SK-N-SH (cell line): ENCODE results near the gene PSMC5. TPM values are rescaled to one million over a fixed set of nuclear protein-coding genes. Genes with fewer than 3 reads are reported as not detected.

Experiments used
- CTCF ChIA-PET: fragments of 300-600, 350-600 bp; formaldehyde crosslinking; extraction: SDS; loops from one replicate; lab custom pipeline; 2021; lab: Yijun Ruan, JAX
- POLR2A ChIA-PET: fragments of 350-600 bp; sonication (Branson Sonifier 250); formaldehyde crosslinking; extraction: SDS; loops from one replicate; lab custom pipeline; 2020; ENCODE audit warnings: antibody characterized with exemption, inconsistent platforms; lab: Yijun Ruan, JAX
- DNase-seq: peaks from one replicate; pipeline ENCODE4 v3.0.0; 2012
- H2AFZ ChIP-seq: fragments of 200-600 bp; sonication (generic); 2 replicates; pipeline ENCODE4 v1.8.1; 2016; ENCODE audit warnings: antibody characterized with exemption, mild to moderate bottlenecking, low read depth
- H3F3A ChIP-seq: fragments of 200-600 bp; sonication (generic); replicated peaks from 2 replicates; pipeline ENCODE3; 2016; ENCODE audit warnings: antibody characterized with exemption, mild to moderate bottlenecking; ENCODE audit not compliant: insufficient read depth
- H3K27ac ChIP-seq, 2 experiments: fragments of 200-500 bp in 1 of 2; fragments of 200-600 bp in 1 of 2; sonication (Bioruptor generic) in 1 of 2; sonication (generic), shearing (Covaris generic) in 1 of 2; 2 replicates each; pipeline versions ENCODE4 v1.5.1 to v1.6.1; 2014 to 2016; ENCODE audit warnings: low read depth in 2 of 2, inconsistent platforms in 1 of 2, low read length in 1 of 2, mild to moderate bottlenecking in 1 of 2, mixed read lengths in 1 of 2
- H3K27me3 ChIP-seq: fragments of 200-600 bp; sonication (generic), shearing (Covaris generic); 2 replicates; pipeline ENCODE4 v1.6.1; 2016; ENCODE audit warnings: mixed run types; ENCODE audit not compliant: insufficient read depth
- H3K36me3 ChIP-seq, 2 experiments: fragments of 200-500 bp in 1 of 2; fragments of 200-600 bp in 1 of 2; sonication (Bioruptor generic) in 1 of 2; sonication (generic) in 1 of 2; replicated peaks in 1 of 2; 2 replicates each; pipeline versions ENCODE3 to v1.5.1; 2014 to 2016; ENCODE audit warnings: low read length in 1 of 2, mild to moderate bottlenecking in 1 of 2; ENCODE audit not compliant: insufficient read depth in 2 of 2, control insufficient read depth in 1 of 2
- H3K4me1 ChIP-seq, 2 experiments: fragments of 200-500 bp in 1 of 2; fragments of 200-600 bp in 1 of 2; sonication (Bioruptor generic) in 1 of 2; sonication (generic), shearing (Covaris generic) in 1 of 2; 2 replicates each; pipeline versions ENCODE4 v1.5.1 to v1.6.1; 2014 to 2016; ENCODE audit warnings: low read depth in 1 of 2, low read length in 1 of 2, mixed run types in 1 of 2; ENCODE audit not compliant: insufficient read depth in 2 of 2, control insufficient read depth in 1 of 2
- H3K4me2 ChIP-seq: fragments of 200-600 bp; sonication (generic), shearing (Covaris generic); 2 replicates; pipeline ENCODE4 v1.6.1; 2017; ENCODE audit warnings: mixed run types
- H3K4me3 ChIP-seq, 2 experiments: fragments of 200-500 bp in 1 of 2; fragments of 200-600 bp in 1 of 2; sonication (Bioruptor generic) in 1 of 2; sonication (generic), shearing (Covaris generic) in 1 of 2; 2 replicates each; pipeline versions ENCODE4 v1.5.1 to v1.8.1; 2014 to 2016; ENCODE audit warnings: low read depth in 2 of 2, inconsistent platforms in 1 of 2, low read length in 1 of 2, mild to moderate bottlenecking in 1 of 2, mixed read lengths in 1 of 2, moderate library complexity in 1 of 2
- H3K79me2 ChIP-seq: fragments of 200-600 bp; sonication (generic); 2 replicates; pipeline ENCODE4 v1.8.1; 2017; ENCODE audit warnings: mild to moderate bottlenecking; ENCODE audit not compliant: insufficient read depth
- H3K9ac ChIP-seq: fragments of 200-600 bp; sonication (generic); 2 replicates; pipeline ENCODE4 v1.6.1; 2017; ENCODE audit warnings: mixed run types
- H3K9me2 ChIP-seq: fragments of 200-600 bp; sonication (generic); 2 replicates; pipeline ENCODE4 v1.6.1; 2017; ENCODE audit warnings: mixed run types
- H3K9me3 ChIP-seq: fragments of 200-600 bp; sonication (generic); 2 replicates; pipeline ENCODE4 v1.6.1; 2017; ENCODE audit warnings: mixed run types, mild to moderate bottlenecking, moderate library complexity
- H4K20me1 ChIP-seq: fragments of 200-600 bp; sonication (generic); 2 replicates; pipeline ENCODE4 v1.6.1; 2017; ENCODE audit warnings: mild to moderate bottlenecking, mixed run types; ENCODE audit not compliant: insufficient read depth
- CHD2 ChIP-seq: fragments of 150-350 bp; IDR thresholded peaks from 2 replicates; pipeline ENCODE4 v1.6.1; 2018; ENCODE audit warnings: low read length; ENCODE audit not compliant: partially characterized antibody
- ELF1 ChIP-seq: IDR thresholded peaks from 2 replicates; pipeline ENCODE4 v1.4.0; 2012
- EZH2phosphoT487 ChIP-seq: fragments of 200-600 bp; sonication (generic); IDR thresholded peaks from 2 replicates; pipeline ENCODE4 v1.6.1; 2017; ENCODE audit warnings: low read depth, mixed run types, mild to moderate bottlenecking, antibody characterized with exemption, moderate library complexity, borderline replicate concordance
- FOXM1 ChIP-seq: IDR thresholded peaks from 2 replicates; pipeline ENCODE4 v1.4.0; 2012; ENCODE audit warnings: low read depth, mild to moderate bottlenecking
- GABPA ChIP-seq: IDR thresholded peaks from 2 replicates; pipeline ENCODE4 v1.4.0; 2012; ENCODE audit warnings: low read depth, mild to moderate bottlenecking
- JUND ChIP-seq: IDR thresholded peaks from 2 replicates; pipeline ENCODE4 v1.4.0; 2012
- MAX ChIP-seq: IDR thresholded peaks from 2 replicates; pipeline ENCODE4 v1.4.0; 2012; ENCODE audit warnings: low read depth
- MEF2A ChIP-seq: IDR thresholded peaks from 2 replicates; pipeline ENCODE4 v1.4.0; 2012; ENCODE audit warnings: low read depth, borderline replicate concordance
- MXI1 ChIP-seq: IDR thresholded peaks from 2 replicates; pipeline ENCODE4 v1.6.1; 2012; ENCODE audit warnings: mild to moderate bottlenecking, low read depth, low read length, improper control_type of control experiment
- NRF1 ChIP-seq: IDR thresholded peaks from 2 replicates; pipeline ENCODE4 v1.6.1; 2012; ENCODE audit warnings: low read depth, mild to moderate bottlenecking, low read length
- POLR2AphosphoS5 ChIP-seq: IDR thresholded peaks from 2 replicates; pipeline ENCODE4 v1.6.1; 2012; ENCODE audit warnings: low read depth, low read length
- RAD21 ChIP-seq: IDR thresholded peaks from 2 replicates; pipeline ENCODE4 v1.6.1; 2012; ENCODE audit warnings: mild to moderate bottlenecking, low read length
- RCOR1 ChIP-seq: fragments of 150-350 bp; IDR thresholded peaks from 2 replicates; pipeline ENCODE4 v1.6.1; 2017; ENCODE audit warnings: antibody characterized with exemption, low read length
- RFX5 ChIP-seq: IDR thresholded peaks from 2 replicates; pipeline ENCODE4 v1.6.1; 2012; ENCODE audit warnings: mild to moderate bottlenecking, improper control_type of control experiment, low read length
- RXRA ChIP-seq: IDR thresholded peaks from 2 replicates; pipeline ENCODE4 v1.4.0; 2012; ENCODE audit warnings: low read depth, mild to moderate bottlenecking, borderline replicate concordance
- ZBTB33 ChIP-seq: IDR thresholded peaks from 2 replicates; pipeline ENCODE4 v1.4.0; 2012; ENCODE audit warnings: low read depth, borderline replicate concordance
- WGBS: methylation state at CpG from one replicate; pipeline ENCODE4 v1.1.6; 2017; ENCODE audit warnings: low lambda C conversion rate; 5-methylcytosine and 5-hydroxymethylcytosine counted together
- polyA plus RNA-seq, 3 experiments: library from polyadenylated mRNA; depleted of rRNA; stranded (reverse); fragments of >200 nt; gene quantifications; 2 replicates each; pipeline ENCODE4 v1.2.3, GENCODE V29; 2012

PSMC5 gene
- polyA plus RNA-seq, 1 of the 3 experiments (the other 2 are of a cell fraction), result 424 TPM

GRCh38 chr17:63816669-63817068 is 10.6 kb upstream of the PSMC5 start:
- Histone ChIP-seq H3K79me2 (peaks cover 23% of the 10 kb centered on the region; the same call in 1 of the 2 replicates), H3K36me3 (peaks cover 93 to 95% of the 10 kb centered on the region in 2 experiments), H3F3A (peaks cover 58% of the 10 kb centered on the region), H2AFZ (no peak overlapping the region), H3K27ac (peak overlapping the region in 1 of 2 experiments; percentile 14; a peak in 1 of 4 replicates), H4K20me1 (peaks cover 23% of the 10 kb centered on the region; the same call in 1 of the 2 replicates), H3K4me1 (no peaks in the 10 kb centered on the region; a peak in 1 of 4 replicates), H3K4me2 (no peak overlapping the region), H3K9me2 (no peaks in the 10 kb centered on the region), H3K9me3 (no peaks in the 10 kb centered on the region), H3K27me3 (no peaks in the 10 kb centered on the region), H3K4me3 (no peak overlapping the region), H3K9ac (no peak overlapping the region)
- TF ChIP-seq RCOR1, result no peak
- no peak for TF ChIP-seq GABPA
- TF ChIP-seq RFX5, result no peak
- no peak for TF ChIP-seq MXI1
- POLR2A ChIA-PET, result no interaction called here
- CTCF ChIA-PET, result interaction anchor here (1.1 to 2.3 kb wide), 6 partner anchors 10 to 121 kb away, joined by 3 to 8 read pairs (median 4); partner anchors contain the start of gene FTSJ3
- no peak for DNase-seq
- 88% methylated on average over 4 of the region's 4 CpGs for WGBS

GRCh38 chr17:63817736-63818385 is 9.4 kb upstream of the PSMC5 start:
- peaks cover 23% of the 10 kb centered on the region; the same call in 1 of the 2 replicates for H4K20me1 ChIP-seq
- 96% methylated on average over 27 of the region's 27 CpGs for WGBS
- H3K79me2 ChIP-seq, result peaks cover 26% of the 10 kb centered on the region; the same call in 1 of the 2 replicates
- peaks cover 67% of the 10 kb centered on the region for H3F3A ChIP-seq
- H3K27me3 ChIP-seq, result no peaks in the 10 kb centered on the region
- H3K4me2 ChIP-seq, result no peak overlapping the region
- no peaks in the 10 kb centered on the region for H3K9me3 ChIP-seq
- no peak overlapping the region for H3K4me3 ChIP-seq
- no peak overlapping the region for H3K9ac ChIP-seq
- no peak overlapping the region for H3K27ac ChIP-seq
- ChIA-PET POLR2A (interaction anchor here (1.0 kb wide), 1 partner anchor 9 kb away, joined by 7 read pairs; the partner anchor contains the start of gene PSMC5), CTCF (interaction anchor here (1.0 to 2.3 kb wide), 9 partner anchors 8 to 206 kb away, joined by 3 to 10 read pairs (median 6); partner anchors contain the start of gene FTSJ3)
- TF ChIP-seq FOXM1 (no peak), POLR2AphosphoS5 (peak; percentile 4; the same call in 1 of the 2 replicates), ZBTB33 (no peak)
- TF ChIP-seq, all 33 proteins: peak for 1
- Histone ChIP-seq H3K9me2 (no peaks in the 10 kb centered on the region), H3K36me3 (peaks cover 93 to 95% of the 10 kb centered on the region in 2 experiments), H2AFZ (no peak overlapping the region), H3K4me1 (no peaks in the 10 kb centered on the region; a peak in 1 of 4 replicates)
- DNase-seq, result no peak

DNA sequence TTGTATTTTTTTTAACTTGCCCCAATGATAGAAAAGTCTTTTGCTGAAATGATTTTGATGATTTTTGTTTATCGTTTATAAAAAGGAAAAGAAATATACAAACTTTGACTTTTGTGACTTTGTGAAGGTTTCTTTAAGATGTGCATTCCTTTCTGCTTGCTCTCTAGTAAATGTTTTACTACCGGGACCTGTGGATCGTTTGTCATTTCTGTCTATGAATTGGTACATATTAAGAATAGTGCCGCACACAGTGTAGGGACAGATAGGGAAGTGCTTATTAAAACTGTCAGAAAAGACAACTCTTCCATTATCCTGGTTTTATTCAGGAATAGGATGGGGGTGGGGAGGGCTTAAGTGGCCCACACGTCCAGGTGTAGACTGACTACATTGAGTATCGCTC is 8.1 kb upstream of the PSMC5 start:
- Histone ChIP-seq H3K36me3 (peaks cover 93 to 96% of the 10 kb centered on the region in 2 experiments), H3K9me2 (no peaks in the 10 kb centered on the region), H3K9me3 (no peaks in the 10 kb centered on the region), H3K4me1 (no peaks in the 10 kb centered on the region; a peak in 1 of 4 replicates), H3K4me2 (no peak overlapping the region), H3K9ac (no peak overlapping the region), H4K20me1 (peaks cover 23% of the 10 kb centered on the region; the same call in 1 of the 2 replicates), H3F3A (peaks cover 77% of the 10 kb centered on the region), H3K27me3 (no peaks in the 10 kb centered on the region), H3K27ac (no peak overlapping the region), H3K4me3 (no peak overlapping the region), H2AFZ (no peak overlapping the region), H3K79me2 (peaks cover 28% of the 10 kb centered on the region; the same call in 1 of the 2 replicates)
- ChIA-PET CTCF (interaction anchor here (0.6 to 2.0 kb wide), 7 partner anchors 9 to 245 kb away, joined by 3 to 10 read pairs (median 5); no protein-coding TSS in a partner anchor), POLR2A (interaction anchor here (1.0 kb wide), 1 partner anchor 8 kb away, joined by 7 read pairs; the partner anchor contains the start of gene PSMC5)
- DNase-seq, result no peak
- 78% methylated on average over 6 of the region's 6 CpGs for WGBS
- TF ChIP-seq ELF1 (no peak), EZH2phosphoT487 (no peak), ZBTB33 (no peak), CHD2 (no peak), RXRA (no peak), MAX (no peak), RAD21 (no peak), NRF1 (no peak), FOXM1 (no peak), MEF2A (no peak), JUND (no peak)
